ENCODE data around the gene CD79B.
"Not testable (repeated sequence)": the region's sequence is repeated elsewhere in the genome, so short reads cannot be mapped to it uniquely, and the experiment has no call there.

CD79B gene

DNA sequence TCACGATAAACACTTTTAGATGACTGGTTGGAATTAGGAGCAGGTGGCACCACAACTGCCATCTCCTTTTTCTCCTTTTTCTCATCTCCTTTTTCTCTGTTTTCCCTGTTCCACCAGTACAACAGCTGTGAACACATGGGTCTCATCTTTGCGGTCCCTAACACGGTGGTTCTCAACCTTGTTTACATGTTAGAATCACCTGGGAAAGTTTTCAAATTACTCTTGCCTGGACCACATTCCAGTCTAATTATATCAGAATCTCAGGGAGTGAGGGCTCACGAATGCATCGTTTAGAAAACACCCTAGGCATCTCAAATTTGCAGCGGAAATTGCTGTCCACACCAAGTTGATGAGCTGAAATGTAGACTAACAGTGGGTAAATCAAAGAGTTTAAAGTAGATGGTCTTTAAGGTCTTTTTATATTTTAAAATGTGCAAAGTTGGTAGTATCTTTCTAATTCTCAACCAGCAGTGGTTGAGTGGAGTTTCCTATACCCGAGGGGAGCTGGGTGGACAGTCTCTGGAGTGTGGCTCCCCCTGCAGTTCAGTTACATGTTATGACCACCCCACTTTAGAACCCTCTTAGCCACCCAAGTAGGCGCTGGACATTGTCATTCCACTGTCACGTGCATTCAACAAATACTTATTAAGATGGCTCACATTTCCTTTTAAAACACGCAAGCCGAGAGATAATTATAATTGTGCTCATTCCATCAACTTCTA lies 39.7 kb downstream of the CD79B start:
- not testable (repeated sequence) for DNase-seq; H3K9me2 ChIP-seq (replicated peaks; ENCODE audit: insufficient read depth, low read length); H3K27me3 ChIP-seq (replicated peaks; ENCODE audit: insufficient read depth, low read length); H3K4me2 ChIP-seq (ENCODE audit: low read depth, low read length); H3K9me3 ChIP-seq (replicated peaks; ENCODE audit: insufficient read depth, low read length); H3K4me3 ChIP-seq (ENCODE audit: low read length); H3F3A ChIP-seq (ENCODE audit: insufficient read depth, low read length); H3K9ac ChIP-seq (ENCODE audit: low read length); H3K36me3 ChIP-seq (replicated peaks; ENCODE audit: insufficient read depth, low read length); H2AFZ ChIP-seq (ENCODE audit: low read length); H3K27ac ChIP-seq (ENCODE audit: low read length); H4K20me1 ChIP-seq (ENCODE audit: insufficient read depth, low read length); H3K79me2 ChIP-seq (ENCODE audit: low read length); H3K4me1 ChIP-seq (ENCODE audit: low read length)

DNA sequence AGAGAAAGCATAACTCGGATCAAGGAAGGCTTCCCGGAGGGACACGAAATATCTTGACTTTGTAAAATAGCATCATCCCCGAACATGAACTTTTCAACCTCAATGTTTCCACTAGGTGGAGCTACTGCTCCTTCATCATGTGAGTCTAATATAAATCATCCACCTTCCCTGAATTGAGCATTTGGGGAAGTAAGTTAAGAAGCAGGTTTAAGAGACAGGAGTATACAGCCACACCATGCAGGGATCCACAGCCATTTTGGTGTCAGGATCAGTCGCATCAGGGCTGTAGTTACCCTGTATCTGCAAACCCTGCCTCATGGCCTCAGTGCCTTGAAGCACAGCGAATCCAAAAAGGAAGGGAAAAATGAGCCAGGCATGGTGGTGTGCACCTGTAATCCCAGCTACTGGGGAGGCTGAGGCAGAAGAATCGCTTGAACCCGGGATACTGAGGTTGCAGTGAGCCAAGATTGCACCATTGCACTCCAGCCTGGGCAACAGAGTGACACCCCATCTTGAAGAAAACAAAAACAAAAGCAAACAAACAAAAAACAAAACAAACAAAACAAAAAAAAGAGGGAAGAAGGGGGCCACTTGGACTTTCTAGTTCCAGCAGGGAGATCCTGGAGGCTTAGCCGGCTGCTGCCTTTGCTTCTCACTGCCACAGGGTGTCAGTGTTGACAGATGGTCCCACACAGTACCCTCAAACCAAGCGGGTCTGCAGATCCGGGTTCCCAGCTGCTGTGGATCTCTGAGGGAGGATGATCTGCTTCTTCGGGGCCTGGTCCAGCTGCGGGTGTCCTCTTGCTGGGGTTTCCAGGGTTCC lies 42.9 kb downstream of the CD79B start:
- H3K9me2 ChIP-seq (replicated peaks; ENCODE audit: insufficient read depth, low read length); H3K79me2 ChIP-seq (ENCODE audit: low read length); H3K9ac ChIP-seq (ENCODE audit: low read length); H3F3A ChIP-seq (ENCODE audit: insufficient read depth, low read length); H3K27me3 ChIP-seq (replicated peaks; ENCODE audit: insufficient read depth, low read length); H3K27ac ChIP-seq (ENCODE audit: low read length); H3K9me3 ChIP-seq (replicated peaks; ENCODE audit: insufficient read depth, low read length); H3K36me3 ChIP-seq (replicated peaks; ENCODE audit: insufficient read depth, low read length); H4K20me1 ChIP-seq (ENCODE audit: insufficient read depth, low read length); H3K4me3 ChIP-seq (ENCODE audit: low read length); H2AFZ ChIP-seq (ENCODE audit: low read length); H3K4me1 ChIP-seq (ENCODE audit: low read length): not testable (repeated sequence)
- peak overlapping the region; percentile 39; the same call in 1 of the 2 replicates for H3K4me2 ChIP-seq (ENCODE audit: low read depth, low read length)
- TF ChIP-seq, protein P1, sequence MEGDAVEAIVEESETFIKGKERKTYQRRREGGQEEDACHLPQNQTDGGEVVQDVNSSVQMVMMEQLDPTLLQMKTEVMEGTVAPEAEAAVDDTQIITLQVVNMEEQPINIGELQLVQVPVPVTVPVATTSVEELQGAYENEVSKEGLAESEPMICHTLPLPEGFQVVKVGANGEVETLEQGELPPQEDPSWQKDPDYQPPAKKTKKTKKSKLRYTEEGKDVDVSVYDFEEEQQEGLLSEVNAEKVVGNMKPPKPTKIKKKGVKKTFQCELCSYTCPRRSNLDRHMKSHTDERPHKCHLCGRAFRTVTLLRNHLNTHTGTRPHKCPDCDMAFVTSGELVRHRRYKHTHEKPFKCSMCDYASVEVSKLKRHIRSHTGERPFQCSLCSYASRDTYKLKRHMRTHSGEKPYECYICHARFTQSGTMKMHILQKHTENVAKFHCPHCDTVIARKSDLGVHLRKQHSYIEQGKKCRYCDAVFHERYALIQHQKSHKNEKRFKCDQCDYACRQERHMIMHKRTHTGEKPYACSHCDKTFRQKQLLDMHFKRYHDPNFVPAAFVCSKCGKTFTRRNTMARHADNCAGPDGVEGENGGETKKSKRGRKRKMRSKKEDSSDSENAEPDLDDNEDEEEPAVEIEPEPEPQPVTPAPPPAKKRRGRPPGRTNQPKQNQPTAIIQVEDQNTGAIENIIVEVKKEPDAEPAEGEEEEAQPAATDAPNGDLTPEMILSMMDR (IDR thresholded peaks at IDR 0.05; ENCODE audit: low read length): peak; percentile 36
- peak; percentile 56 for DNase-seq

DNA sequence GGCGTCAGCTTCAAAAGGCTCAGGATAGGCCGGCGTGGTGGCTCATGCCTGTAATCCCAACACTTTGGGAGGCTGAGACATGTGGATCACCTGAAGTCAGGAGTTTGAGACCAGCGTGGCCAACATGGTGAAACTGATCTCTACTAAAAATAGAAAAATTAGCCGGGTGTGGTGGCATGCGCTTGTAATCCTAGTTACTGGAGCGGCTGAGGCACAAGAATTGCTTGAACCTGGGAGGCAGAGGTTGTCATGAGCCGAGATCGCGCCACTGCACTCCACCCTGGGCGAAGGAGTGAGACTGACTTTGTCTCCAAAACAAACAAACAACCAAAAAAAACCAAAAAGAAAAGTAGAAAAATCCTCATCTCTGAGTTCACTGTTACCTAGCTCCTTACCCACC lies 47.0 kb downstream of the CD79B start:
- H3K4me1 ChIP-seq (ENCODE audit: low read length); H3K4me3 ChIP-seq (ENCODE audit: low read length); H3K27ac ChIP-seq (ENCODE audit: low read length); H3K4me2 ChIP-seq (ENCODE audit: low read depth, low read length); DNase-seq; H3F3A ChIP-seq (ENCODE audit: insufficient read depth, low read length); H4K20me1 ChIP-seq (ENCODE audit: insufficient read depth, low read length); H2AFZ ChIP-seq (ENCODE audit: low read length); H3K9me2 ChIP-seq (replicated peaks; ENCODE audit: insufficient read depth, low read length); H3K36me3 ChIP-seq (replicated peaks; ENCODE audit: insufficient read depth, low read length); H3K9ac ChIP-seq (ENCODE audit: low read length); H3K9me3 ChIP-seq (replicated peaks; ENCODE audit: insufficient read depth, low read length); H3K79me2 ChIP-seq (ENCODE audit: low read length): not testable (repeated sequence)
- peaks cover 12% of the 10 kb centered on the region for H3K27me3 ChIP-seq (replicated peaks; ENCODE audit: insufficient read depth, low read length)

DNA sequence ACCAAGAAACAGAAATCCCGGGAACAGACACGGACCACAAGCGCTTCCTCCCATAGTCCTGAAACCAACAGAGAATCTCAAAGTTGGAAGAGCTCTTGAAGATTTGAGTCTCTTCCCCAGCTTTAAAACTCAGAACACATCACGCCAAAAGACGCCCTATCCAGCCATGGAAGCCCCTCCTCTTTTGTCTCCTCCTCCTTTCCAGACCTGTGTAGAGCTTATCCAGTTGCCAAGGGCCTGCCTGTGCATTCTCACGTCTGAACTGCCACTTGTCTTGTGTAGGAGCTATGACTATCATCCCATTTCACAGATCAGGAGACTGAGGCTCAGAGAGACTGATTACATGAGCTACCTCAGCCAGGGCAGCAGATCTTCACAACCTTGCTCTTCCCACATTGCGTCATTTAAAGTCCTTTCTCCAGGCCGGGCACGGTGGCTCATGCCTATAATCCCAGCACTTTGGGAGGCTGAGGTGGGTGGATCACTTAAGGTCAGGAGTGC lies 49.5 kb downstream of the CD79B start:
- H3K9me3 ChIP-seq (replicated peaks; ENCODE audit: insufficient read depth, low read length); H2AFZ ChIP-seq (ENCODE audit: low read length); H3K9me2 ChIP-seq (replicated peaks; ENCODE audit: insufficient read depth, low read length); H3K36me3 ChIP-seq (replicated peaks; ENCODE audit: insufficient read depth, low read length); H3K4me2 ChIP-seq (ENCODE audit: low read depth, low read length); H3K9ac ChIP-seq (ENCODE audit: low read length); H4K20me1 ChIP-seq (ENCODE audit: insufficient read depth, low read length); H3K4me3 ChIP-seq (ENCODE audit: low read length); DNase-seq; H3F3A ChIP-seq (ENCODE audit: insufficient read depth, low read length); H3K79me2 ChIP-seq (ENCODE audit: low read length); H3K4me1 ChIP-seq (ENCODE audit: low read length); H3K27ac ChIP-seq (ENCODE audit: low read length): not testable (repeated sequence)
- H3K27me3 ChIP-seq (replicated peaks; ENCODE audit: insufficient read depth, low read length): peaks cover 20% of the 10 kb centered on the region
